Activated CD8-positive, alpha-beta memory T cell treated with anti-CD3 and anti-CD28 coated beads for 36 hours (primary cell): ENCODE results near the gene ATP5MC2. TPM values are rescaled to one million over a fixed set of nuclear protein-coding genes. Genes with fewer than 3 reads are reported as not detected.

Source experiments
- CTCF ChIA-PET: fragments of 350-600 bp; sonication (Branson Sonifier 250); formaldehyde crosslinking; loops from one replicate; lab custom pipeline; 2021; ENCODE audit warnings: antibody characterized with exemption; lab: Charles Lee
- POLR2A ChIA-PET: fragments of 350-600 bp; sonication (Branson Sonifier 250); formaldehyde crosslinking; loops from one replicate; lab custom pipeline; 2021; ENCODE audit warnings: antibody characterized with exemption; lab: Charles Lee
- total RNA-seq, 2 experiments: library from RNA; stranded (reverse); gene quantifications; one replicate each; pipeline ENCODE4 v1.2.3, GENCODE V29; 2021

The ATP5MC2 gene
- total RNA-seq, 2 experiments from 2014 or later: 342 to 343 TPM

DNA sequence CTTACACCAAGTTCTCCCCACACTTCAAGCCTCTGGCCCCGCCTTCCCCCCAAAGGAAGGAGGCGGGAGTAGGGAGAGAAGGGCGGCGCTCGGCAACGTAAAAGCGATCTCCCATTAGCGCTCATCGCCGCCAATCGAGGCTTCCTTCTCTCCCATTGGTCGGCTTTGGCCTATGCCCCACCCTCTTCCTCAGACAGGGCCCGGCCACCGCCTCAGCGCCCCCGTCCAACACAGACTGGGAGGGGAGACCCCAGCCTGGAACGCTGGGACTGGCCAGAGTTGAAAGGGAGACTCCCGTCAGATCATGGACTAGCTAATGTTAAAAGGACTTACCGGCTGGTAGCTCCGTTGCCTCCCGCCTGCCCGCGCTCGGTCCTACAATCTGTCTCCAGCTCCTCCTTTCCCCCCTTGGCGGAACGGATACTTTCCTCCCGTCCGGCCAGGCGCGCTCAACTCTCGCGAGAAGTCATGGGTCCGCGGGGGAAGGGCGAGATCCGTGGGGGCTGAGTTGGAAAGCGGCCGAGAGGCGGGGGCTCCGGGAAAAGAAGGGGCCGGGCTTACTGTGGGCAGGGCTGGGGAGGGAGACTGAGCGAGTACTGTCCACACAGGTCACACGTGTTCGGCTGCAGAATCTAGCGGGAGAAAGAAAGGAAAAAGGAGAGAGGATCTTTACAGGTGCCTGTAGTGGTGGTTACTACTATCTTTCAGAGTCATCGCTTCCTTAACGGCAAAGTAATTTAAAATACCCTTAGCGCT is 49.8 kb downstream of the ATP5MC2 start, which contains the start of gene ATF7:
TSS of gene ATF7 (minus strand) at position 437 of the 756 bp plus-strand sequence. CDS start 25,382 bp downstream, outside the sequence.
- CTCF ChIA-PET: interaction anchor here (0.6 to 1.5 kb wide), 4 partner anchors 8 to 120 kb away, joined by 3 to 6 read pairs (median 3); partner anchors contain the start of gene ATP5MC2
- POLR2A ChIA-PET: interaction anchor here (1.0 kb wide), 1 partner anchor 50 kb away, joined by 3 read pairs; the partner anchor contains the start of gene ATP5MC2

DNA sequence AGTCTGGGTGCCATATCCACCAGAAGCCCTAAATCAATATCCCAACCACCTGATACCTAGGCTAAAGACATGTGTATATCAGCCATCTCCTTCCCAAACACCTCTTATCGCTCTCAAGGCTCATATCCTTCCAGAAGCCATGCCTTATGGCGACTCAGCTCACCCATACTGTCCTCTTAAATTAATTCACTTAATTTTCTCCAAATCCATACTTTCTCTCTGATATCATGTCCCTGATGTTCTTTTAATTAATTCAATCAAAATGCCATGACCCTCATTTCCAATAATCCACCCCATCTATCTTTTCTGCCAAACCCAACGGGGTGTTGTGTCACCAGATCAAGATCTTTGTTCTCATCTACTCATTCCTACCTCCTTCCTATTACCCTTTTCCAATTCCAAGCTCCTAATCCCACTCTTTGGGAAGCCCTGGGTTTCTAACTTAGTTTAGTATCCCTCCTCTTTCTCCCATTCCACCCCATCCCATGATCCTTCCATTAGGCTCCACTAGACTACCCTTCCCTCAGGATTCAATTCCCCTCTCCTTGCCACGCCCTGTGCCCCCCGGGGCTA is 50.4 kb downstream of the ATP5MC2 start:
- ChIA-PET POLR2A (interaction anchor here (0.6 to 1.0 kb wide), 2 partner anchors 48 to 51 kb away, joined by 3 to 5 read pairs; partner anchors contain the start of gene ATP5MC2), CTCF (interaction anchor here (1.0 to 1.5 kb wide), 3 partner anchors 50 to 121 kb away, joined by 3 to 6 read pairs (median 3); partner anchors contain the start of gene ATP5MC2)

DNA sequence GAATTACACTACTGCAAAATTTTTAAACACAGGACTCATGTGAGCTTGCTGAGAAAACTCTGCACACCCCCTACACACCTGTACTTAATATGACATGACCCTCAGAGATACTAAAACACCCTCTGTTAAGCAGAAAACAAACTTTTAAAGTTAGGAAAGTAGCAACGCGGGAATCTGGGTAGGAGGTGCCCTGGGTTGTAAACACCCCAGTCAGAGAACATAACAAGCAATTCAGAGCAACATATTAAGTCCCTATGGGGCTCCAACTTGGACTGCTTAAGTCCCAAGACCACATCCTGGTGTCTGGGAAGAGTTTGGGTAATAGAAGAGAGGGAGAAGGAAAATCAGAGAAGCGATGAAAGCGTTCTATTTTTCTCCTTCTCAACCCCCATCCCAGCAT is 50.9 kb downstream of the ATP5MC2 start:
- ChIA-PET POLR2A (interaction anchor here (0.6 kb wide), 1 partner anchor 48 kb away, joined by 5 read pairs; no protein-coding TSS in a partner anchor), CTCF (interaction anchor here (1.1 to 1.5 kb wide), 4 partner anchors 13 to 121 kb away, joined by 3 to 6 read pairs (median 4); partner anchors contain the start of gene ATP5MC2)

DNA sequence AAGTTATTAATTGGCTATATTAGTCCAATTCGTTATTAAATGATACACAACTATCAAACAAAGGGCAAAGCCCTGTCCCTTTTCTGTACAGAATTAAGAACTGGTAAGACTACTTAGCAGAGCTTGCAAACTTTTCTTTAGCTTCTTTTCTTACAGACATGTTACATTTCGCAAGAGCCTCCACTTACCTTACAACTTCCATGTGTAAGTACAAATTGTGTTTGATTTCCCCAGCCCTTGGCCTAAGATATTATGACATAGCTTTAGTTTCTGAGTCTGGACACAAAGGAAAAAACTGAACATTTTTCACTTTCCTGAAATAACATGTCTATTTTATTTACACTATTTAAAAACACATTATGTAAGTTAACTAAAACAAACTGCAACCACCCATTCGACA is 51.4 kb downstream of the ATP5MC2 start:
- POLR2A ChIA-PET: no interaction called here
- CTCF ChIA-PET: interaction anchor here (1.1 to 1.4 kb wide), 2 partner anchors 13 to 119 kb away, joined by 3 to 4 read pairs; no protein-coding TSS in a partner anchor

DNA sequence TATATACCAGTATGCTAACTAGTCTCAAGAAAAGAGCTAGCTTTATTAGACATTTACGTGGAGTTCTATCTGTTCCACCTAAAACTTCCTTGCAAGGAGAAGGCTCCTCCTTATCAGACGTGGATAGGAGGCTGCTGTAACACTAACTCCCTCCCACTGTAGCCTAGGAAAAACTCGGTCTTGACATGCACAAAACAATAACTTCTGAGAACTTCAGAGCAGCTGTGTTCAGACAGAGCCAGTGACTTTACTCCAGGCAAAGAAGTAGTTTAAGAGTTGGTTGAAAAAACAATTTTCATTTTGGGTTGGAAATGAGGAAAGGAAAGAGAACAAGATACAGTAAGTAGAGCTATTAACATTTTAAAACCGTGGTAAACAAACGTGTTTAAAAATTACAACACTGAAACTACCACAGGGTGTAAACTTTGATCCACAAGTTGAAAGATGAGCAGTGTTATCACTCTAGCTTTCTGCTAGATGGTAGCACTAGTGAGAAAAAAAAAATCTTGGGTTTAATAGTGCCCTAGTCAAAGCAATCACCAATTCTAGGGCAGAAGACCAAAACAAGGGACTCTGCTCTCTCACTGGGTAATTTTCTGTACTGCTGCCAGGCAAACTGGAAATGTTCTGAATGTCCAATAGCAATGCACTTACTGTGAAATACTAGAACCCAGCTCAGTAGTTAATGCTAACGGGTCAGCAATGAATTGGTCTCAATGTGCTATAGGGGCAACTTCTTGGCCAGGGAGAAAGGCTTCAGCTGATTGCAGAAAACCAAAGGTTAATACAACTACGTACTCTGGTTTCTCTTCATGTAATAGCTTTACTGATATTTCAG is 52.1 kb downstream of the ATP5MC2 start:
- ChIA-PET POLR2A (interaction anchor here (1.0 kb wide), 1 partner anchor 52 kb away, joined by 3 read pairs; the partner anchor contains the start of gene ATP5MC2), CTCF (interaction anchor here (1.0 to 1.5 kb wide), 5 partner anchors 12 to 120 kb away, joined by 3 to 5 read pairs (median 4); partner anchors contain the start of gene ATP5MC2)

DNA sequence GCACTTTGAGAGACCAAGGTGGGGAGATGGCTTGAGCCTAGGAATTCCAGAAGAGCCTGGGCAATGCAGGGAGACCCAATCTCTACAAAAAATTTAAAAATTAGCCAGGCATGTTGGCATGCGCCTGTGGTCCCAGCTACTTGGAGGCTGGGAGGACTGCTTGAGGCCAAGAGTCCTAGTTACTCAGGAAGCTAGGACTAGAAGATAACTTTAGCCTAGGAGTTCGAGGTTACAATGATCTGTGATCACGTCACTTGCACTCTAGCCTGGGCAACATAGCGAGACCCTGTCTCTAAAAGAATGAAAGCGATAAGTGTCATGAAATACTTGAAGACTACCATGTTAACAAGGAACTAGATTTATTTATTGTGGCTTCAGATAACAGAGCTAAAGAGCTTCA is 53.2 kb downstream of the ATP5MC2 start:
- POLR2A ChIA-PET: interaction anchor here (0.6 to 1.0 kb wide), 3 partner anchors 53 to 149 kb away, joined by 3 to 6 read pairs (median 4); partner anchors contain the start of gene ATP5MC2
- CTCF ChIA-PET: interaction anchor here (0.6 to 1.5 kb wide), 5 partner anchors 11 to 1671 kb away, joined by 3 to 5 read pairs (median 3); partner anchors contain the start of genes ACVR1B and ATP5MC2

DNA sequence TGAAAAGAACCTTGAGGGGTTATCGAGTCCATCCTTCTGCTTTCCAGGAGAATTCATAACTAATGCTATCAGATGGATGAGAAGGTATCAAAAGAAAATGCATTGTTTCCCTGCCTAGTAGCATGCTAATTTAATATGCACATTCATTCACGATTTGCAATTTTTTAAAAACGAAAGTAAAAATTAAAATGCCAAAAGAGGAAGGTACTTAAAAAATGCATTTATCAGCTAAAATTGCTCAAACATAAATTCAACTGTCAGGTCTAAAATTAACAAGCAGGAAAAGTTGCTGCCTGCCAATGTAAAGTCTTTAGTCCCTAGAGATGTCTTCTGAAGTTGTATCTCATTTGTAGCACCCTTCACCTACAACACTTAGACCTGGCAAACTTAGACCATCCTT is 57.6 kb downstream of the ATP5MC2 start:
- POLR2A ChIA-PET: no interaction called here
- CTCF ChIA-PET: no interaction called here

DNA sequence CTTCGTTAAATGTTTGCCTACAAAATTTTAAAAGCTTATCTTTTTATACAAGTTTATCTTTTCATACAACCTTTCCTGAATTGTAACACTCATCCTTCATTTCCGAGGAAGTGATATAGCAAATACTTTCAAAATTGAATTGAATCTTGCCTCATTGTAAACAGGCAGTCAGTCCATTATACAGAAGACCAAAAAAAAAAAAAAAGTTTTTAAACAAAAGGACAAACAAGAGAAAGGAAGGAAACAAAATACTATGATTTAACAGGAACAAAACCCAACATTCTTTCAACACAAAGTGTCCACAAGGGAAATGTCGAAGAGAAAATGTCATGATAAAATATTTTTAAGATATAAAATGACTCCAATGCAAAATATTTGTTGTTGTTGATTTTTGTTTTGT is 58.2 kb downstream of the ATP5MC2 start:
- ChIA-PET POLR2A (interaction anchor here (0.6 kb wide), 1 partner anchor 111 kb away, joined by 3 read pairs; no protein-coding TSS in a partner anchor), CTCF (interaction anchor here (0.7 kb wide), 1 partner anchor 48 kb away, joined by 3 read pairs; no protein-coding TSS in a partner anchor)

DNA sequence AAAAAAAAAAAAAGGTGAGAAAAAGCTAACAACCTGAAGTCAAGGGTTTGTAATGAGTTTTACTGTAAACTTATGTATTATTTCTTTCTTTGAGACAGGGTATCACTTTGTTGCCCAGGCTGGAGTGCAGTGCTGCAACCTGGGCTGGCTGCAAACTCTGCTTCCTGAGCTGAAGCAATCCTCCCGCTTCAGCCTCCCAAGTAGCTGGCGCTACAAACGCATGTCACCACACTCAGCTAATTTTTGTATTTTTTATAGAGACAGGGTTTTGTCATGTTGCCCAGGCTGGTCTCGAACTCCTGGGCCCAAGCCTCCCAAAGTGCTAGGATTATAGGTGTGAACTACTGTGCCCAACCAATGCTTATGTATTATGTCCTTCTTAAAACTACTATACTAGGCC is 58.9 kb downstream of the ATP5MC2 start:
- POLR2A ChIA-PET: no interaction called here

More for the DNA sequence above, 58.9 kb downstream of the ATP5MC2 start:
- CTCF ChIA-PET: interaction anchor here (0.7 kb wide), 1 partner anchor 49 kb away, joined by 3 read pairs; no protein-coding TSS in a partner anchor

Other genes starting within 250 kb of the ATP5MC2 start
- 100 to 1,000 TPM; 237 to 244 TPM for gene PRR13, start 234.3 kb downstream of the ATP5MC2 start, total RNA-seq
- gene PCBP2, start 224.0 kb downstream of the ATP5MC2 start, total RNA-seq: 1,000 to 10,000 TPM in 1 of 2 experiments, 100 to 1,000 TPM in 1; 995 to 1,012 TPM
- 10 to 100 TPM; 10.5 to 13.8 TPM for gene MAP3K12, start 176.6 kb downstream of the ATP5MC2 start, total RNA-seq
- gene TARBP2, start 174.8 kb downstream of the ATP5MC2 start, total RNA-seq: 10 to 100 TPM; 51.5 to 53.6 TPM
- not detected for gene NPFF, start 168.6 kb downstream of the ATP5MC2 start, total RNA-seq
- 10 to 100 TPM; 23.3 to 23.6 TPM for gene ATF7, start 49.7 kb downstream of the ATP5MC2 start, total RNA-seq
- 10 to 100 TPM; 12.9 to 13.2 TPM for gene CALCOCO1, start 51.4 kb upstream of the ATP5MC2 start, total RNA-seq
- not detected for gene CISTR, start 75.9 kb upstream of the ATP5MC2 start, total RNA-seq